Kidney epithelial cell (primary cell): ENCODE data around the gene KCNQ1. TPM values are rescaled to one million over a fixed set of nuclear protein-coding genes. Genes with fewer than 3 reads are reported as not detected.

ENCODE experiments used
- DNase-seq: peaks from one replicate; pipeline ENCODE4 v3.0.0-alpha.2; 2010; ENCODE audit warnings: low read depth
- H3K27me3 ChIP-seq: 2 replicates; pipeline ENCODE4 v1.6.0; 2011; ENCODE audit warnings: low read length; ENCODE audit not compliant: control insufficient read depth, insufficient read depth
- H3K36me3 ChIP-seq: 2 replicates; pipeline ENCODE4 v1.5.1; 2011; ENCODE audit warnings: low read length; ENCODE audit not compliant: control insufficient read depth, insufficient read depth
- H3K4me3 ChIP-seq: 2 replicates; pipeline ENCODE4 v1.5.1; 2011; ENCODE audit warnings: low read depth, mild to moderate bottlenecking, control low read depth, low read length
- CTCF ChIP-seq: IDR thresholded peaks from 2 replicates; pipeline ENCODE4 v1.5.1; 2011; ENCODE audit warnings: mild to moderate bottlenecking, moderate library complexity, low read length, control low read depth, inconsistent platforms; ENCODE audit not compliant: insufficient read depth, poor library complexity, severe bottlenecking
- total RNA-seq: library from RNA; depleted of rRNA; stranded (reverse); fragments of >200 nt; gene quantifications from 2 replicates; pipeline ENCODE4 v1.2.3, GENCODE V29; 2015

KCNQ1 gene
- total RNA-seq, 1 donor from 2014 or later = 2.3 TPM

DNA sequence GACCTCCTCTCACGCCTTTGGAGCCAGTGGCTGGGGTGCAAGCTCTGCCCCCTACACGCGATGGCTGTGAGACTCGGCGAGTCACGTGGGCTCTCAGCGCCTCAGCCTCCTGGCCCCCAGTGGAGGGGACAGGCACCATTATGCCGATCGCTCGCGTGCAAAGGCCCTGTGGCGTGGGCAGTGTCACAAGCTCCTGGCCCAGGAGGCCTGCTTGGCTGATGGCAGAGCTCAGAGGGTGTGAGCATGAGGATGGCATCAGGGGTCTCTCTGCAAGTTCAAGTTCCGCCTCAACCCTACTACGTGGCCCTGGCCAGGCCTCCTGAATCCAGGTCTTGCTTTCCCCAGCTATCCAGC lies 345.7 kb downstream of the KCNQ1 start:
- TF ChIP-seq CTCF = no peak
- H3K27me3 ChIP-seq = peaks cover 21% of the 10 kb centered on the region
- H3K36me3 ChIP-seq = no peaks in the 10 kb centered on the region
- DNase-seq = no peak
- no peak overlapping the region for H3K4me3 ChIP-seq

GRCh38 chr11:2791139-2791520 lies 346.3 kb downstream of the KCNQ1 start:
- no peak for TF ChIP-seq CTCF
- H3K27me3 ChIP-seq = peaks cover 21% of the 10 kb centered on the region
- H3K4me3 ChIP-seq = peak overlapping the region; percentile 10
- no peak for DNase-seq
- no peaks in the 10 kb centered on the region for H3K36me3 ChIP-seq

DNA sequence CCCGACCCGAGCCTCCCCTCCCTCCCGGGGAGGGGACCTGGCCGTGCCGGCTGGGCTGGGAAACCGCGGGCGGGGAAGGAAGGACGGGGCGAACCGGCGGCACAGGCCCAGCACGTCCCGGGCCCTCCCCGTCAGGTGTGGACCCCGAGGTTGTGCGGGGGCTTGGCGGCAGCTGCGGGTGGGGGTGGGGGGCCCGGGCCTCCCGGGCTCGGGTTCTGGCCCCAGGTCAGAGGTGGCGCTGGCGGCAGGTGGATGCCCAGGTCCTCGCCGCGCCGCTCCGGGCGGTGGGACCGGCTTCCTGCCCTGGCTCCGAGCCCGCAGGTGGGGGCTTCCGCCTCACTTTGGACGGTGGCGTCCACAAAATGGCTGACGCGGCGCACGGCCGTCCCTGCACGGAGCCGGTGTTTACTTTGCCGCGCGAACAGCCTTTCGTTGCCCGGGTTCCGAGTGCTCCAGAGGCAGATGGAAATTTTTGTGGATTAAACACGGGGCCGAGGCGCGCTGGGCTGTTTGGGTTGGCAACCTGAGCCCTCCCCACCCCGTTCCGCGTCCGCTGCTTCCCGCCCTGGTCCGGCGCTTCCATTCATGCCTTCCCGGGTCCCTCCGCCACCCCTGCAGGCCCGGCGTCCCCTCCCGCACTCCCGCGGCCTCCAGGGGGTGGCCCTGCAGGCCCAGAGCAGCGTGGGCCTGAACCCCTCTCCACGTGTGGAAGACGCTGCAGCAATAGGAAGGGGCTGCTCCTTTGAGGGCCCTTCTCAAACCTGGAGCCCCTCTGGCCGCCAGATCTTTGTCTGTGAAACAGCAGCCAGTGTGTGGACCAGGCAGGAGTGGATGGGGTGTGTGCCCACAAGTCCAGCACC lies 346.9 kb downstream of the KCNQ1 start:
- Histone ChIP-seq H3K4me3 (peak overlapping the region; percentile 15), H3K36me3 (no peaks in the 10 kb centered on the region), H3K27me3 (peaks cover 21% of the 10 kb centered on the region)
- no peak for DNase-seq
- no peak for TF ChIP-seq CTCF

DNA sequence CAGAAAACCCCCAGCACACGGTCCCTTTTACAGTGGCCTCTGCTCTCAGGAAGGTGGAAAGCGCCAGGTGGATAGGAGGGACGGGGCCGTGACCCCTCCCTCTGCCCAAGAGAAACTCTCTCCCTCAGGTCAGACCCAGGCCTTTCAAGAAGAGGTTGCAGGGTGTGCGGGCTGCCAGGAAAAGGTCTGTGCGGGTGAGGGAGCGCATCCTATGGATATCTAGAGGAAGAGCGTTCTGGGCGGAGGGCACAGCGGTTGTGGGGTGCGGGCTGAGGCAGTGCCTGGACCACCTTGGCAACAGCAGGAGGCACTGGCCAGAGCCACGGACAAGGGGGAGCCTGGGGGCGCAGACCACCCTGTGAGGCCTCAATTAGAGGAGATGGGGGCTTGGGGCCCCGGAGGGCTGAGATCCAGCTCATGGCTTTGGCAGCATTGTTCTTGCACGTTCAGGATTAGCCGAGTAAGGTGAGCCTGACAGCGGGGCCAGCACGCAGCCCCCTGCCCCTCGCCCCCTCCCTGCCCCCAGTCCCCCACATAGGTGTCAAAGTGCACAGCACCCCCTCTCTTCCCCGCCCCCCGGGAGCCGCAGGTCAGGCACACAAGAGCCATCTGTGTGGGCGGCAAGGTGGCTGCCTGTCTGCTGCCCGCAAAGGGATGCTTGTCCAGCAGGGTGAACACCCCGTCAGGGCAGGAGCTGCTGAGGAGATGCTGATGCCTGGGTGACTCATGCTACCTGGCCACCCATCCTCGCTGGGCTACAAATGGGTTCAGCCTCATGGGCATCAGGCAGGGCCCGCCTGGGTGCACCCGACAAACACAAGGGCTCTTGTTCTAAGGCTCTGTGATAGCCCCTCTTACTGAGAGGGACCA lies 347.8 kb downstream of the KCNQ1 start:
- Histone ChIP-seq H3K4me3 (no peak overlapping the region), H3K27me3 (peaks cover 25% of the 10 kb centered on the region), H3K36me3 (no peaks in the 10 kb centered on the region)
- no peak for TF ChIP-seq CTCF
- no peak for DNase-seq

DNA sequence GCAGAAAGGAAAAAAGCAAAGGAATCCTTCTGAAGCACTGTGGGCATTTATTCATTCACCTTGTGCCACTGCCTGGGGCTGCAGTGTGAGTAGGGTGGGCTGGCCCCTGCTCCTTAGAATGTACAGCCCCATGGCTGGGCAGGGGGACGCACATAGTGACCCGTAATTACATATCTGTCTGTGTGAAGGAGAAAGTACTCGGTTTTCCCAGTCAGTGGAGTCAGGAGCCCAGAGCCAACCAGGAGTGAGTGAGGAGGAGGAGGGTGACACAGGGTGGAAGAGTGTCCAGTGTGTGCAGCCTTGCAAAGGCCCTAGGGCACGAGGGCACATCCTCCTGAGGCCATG lies 348.9 kb downstream of the KCNQ1 start:
- DNase-seq = no peak
- Histone ChIP-seq H3K4me3 (no peak overlapping the region), H3K27me3 (peaks cover 28% of the 10 kb centered on the region), H3K36me3 (no peaks in the 10 kb centered on the region)
- TF ChIP-seq CTCF = no peak
